GM12874 (cell line): ENCODE data around the gene FRAS1.

Experiments used
- TF ChIP-seq, protein P1 (sequence below): IDR thresholded peaks from 2 replicates; pipeline ENCODE4 v1.5.1; 2011; ENCODE audit warnings: low read depth, mild to moderate bottlenecking, control low read depth, low read length, moderate library complexity; ENCODE audit not compliant: insufficient read depth

Gene FRAS1

GRCh38 chr4:78190595-78190994, 133.5 kb downstream of the FRAS1 start:
- TF ChIP-seq, protein P1, sequence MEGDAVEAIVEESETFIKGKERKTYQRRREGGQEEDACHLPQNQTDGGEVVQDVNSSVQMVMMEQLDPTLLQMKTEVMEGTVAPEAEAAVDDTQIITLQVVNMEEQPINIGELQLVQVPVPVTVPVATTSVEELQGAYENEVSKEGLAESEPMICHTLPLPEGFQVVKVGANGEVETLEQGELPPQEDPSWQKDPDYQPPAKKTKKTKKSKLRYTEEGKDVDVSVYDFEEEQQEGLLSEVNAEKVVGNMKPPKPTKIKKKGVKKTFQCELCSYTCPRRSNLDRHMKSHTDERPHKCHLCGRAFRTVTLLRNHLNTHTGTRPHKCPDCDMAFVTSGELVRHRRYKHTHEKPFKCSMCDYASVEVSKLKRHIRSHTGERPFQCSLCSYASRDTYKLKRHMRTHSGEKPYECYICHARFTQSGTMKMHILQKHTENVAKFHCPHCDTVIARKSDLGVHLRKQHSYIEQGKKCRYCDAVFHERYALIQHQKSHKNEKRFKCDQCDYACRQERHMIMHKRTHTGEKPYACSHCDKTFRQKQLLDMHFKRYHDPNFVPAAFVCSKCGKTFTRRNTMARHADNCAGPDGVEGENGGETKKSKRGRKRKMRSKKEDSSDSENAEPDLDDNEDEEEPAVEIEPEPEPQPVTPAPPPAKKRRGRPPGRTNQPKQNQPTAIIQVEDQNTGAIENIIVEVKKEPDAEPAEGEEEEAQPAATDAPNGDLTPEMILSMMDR, result no peak

DNA sequence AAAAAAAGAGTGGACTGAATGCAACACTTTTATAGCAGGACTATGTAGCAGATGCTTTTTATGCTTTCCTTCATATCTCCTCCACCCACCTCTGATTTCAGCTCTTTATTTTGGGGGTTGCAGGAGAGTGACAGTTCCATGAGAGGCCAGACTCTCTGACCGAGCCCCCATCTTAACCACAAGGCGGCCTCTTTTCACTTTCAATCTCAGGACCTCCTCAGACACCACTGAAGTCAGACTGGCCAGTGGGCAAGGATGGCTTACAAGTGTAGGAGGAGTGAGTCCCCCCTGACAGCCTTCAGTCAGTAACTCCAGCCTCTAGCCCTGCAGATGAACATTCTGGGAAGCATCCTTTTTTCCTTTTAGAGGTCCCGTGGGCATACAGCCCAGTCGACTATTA, 140.8 kb downstream of the FRAS1 start:
- TF ChIP-seq, protein P1, result no peak

DNA sequence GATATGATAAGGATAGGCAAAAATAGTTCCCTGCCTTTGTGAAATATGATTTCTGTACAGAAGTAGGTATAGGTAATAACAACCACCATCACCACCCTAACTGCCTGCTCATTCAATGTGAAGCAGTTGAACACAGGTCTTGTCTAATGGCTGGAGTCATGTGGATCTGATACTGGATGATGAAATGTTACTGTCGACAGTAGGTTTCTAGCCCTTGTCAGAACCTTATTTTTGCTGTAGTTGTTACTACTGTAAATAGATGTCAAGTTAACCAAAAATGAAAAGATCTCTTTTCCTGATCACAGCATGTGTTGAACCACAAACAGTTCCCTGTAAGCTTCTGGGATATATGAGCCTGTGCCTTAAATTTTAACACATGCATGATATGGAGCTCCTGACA, 142.9 kb downstream of the FRAS1 start:
- TF ChIP-seq, protein P1, result no peak

DNA sequence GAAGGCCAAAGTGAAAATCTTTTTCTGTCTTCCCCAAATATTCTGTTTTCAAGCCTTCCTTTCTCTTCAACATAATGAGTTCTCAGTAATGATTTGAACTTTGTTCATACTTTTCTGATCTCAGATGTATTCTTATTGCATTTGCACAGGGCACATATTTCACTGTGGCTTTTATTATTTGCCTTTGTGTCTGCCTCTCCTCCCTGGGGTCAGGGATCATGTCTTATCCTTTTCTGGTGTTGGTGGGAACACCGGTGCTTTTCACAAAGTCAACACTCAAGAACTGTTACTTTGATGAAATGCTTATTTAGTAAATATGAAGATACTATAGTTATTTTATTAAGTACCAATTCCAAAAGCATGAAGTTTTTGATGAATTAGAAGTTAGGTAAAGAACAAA, 143.8 kb downstream of the FRAS1 start:
- TF ChIP-seq, protein P1, result no peak

GRCh38 chr4:78204176-78204575, 147.1 kb downstream of the FRAS1 start:
- TF ChIP-seq, protein P1, result no peak

GRCh38 chr4:78205591-78205990, 148.5 kb downstream of the FRAS1 start:
- TF ChIP-seq, protein P1, result no peak

GRCh38 chr4:78207541-78207940, 150.4 kb downstream of the FRAS1 start:
- TF ChIP-seq, protein P1, result no peak

DNA sequence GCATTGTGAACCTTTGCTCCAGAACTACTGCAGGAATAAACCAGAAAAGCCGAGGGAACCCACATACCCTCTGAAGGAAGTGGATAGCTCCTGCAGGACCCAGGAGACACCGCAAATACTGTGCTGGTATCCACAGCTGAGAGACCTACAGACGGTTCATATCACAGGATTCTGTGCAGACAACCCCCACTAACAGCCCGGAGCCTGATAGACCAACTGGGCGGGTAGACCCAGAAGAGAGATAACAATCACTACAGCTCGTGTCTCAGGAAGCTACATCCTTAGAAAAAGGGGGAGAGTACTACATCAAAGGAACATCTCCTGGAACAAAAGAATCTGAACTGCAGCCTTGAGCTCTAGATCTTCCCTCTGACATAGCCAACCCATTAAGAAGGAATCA, 150.8 kb downstream of the FRAS1 start:
- TF ChIP-seq, protein P1, result no peak
